HG02870 (cell line): ENCODE results near the gene PCDH10.
"Not testable (repeated sequence)": the region's sequence is repeated elsewhere in the genome, so short reads cannot be mapped to it uniquely, and the experiment has no call there.

Experiments
- ATAC-seq: cut with Tn5 transposase; IDR thresholded peaks from one replicate; pipeline ENCODE4 v1.9.1; 2021; ENCODE audit warnings: mild to moderate bottlenecking, moderate library complexity; ENCODE audit not compliant: unreplicated experiment

Gene PCDH10

DNA sequence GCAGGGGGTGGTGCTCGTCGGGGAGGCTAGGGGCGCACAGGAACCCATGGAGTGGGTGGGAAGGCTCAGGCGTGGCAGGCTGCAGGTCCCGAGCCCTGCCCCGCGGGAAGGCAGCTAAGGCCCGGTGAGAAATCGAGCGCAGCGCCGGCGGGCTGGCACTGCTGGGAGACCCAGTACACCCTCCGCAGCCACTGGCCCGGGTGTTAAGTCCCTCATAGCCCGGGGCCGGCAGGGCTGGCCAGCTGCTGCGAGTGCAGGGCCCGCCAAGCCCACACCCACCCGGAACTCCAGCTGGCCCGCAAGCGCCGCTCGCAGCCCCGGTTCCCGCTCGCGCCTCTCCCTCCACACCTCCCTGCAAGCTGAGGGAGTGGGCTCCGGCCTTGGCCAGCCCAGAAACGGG is 91.4 kb downstream of the PCDH10 start:
- ATAC-seq, result not testable (repeated sequence)
